SJSA1 (cell line): Measurements from ENCODE around the gene OCA2. TPM values are rescaled to one million over a fixed set of nuclear protein-coding genes. Genes with fewer than 3 reads are reported as not detected.

Source experiments
- DNase-seq, 2 experiments: peaks; one replicate each; pipeline ENCODE4 v3.0.0-alpha.2; 2015 to 2020; ENCODE audit warnings: low spot score in 2 of 2, low read depth in 1 of 2
- H3K27ac ChIP-seq: fragments of 250-450 bp; sonication (Bioruptor Pico); 2 replicates; pipeline ENCODE4 v1.5.1; 2020; ENCODE audit warnings: mild to moderate bottlenecking, moderate library complexity
- H3K27me3 ChIP-seq: fragments of 250-450 bp; sonication (Bioruptor Pico); replicated peaks from 2 replicates; pipeline ENCODE4 v1.5.1; 2020; ENCODE audit warnings: mild to moderate bottlenecking, moderate library complexity
- H3K36me3 ChIP-seq: fragments of 250-450 bp; sonication (Bioruptor Pico); 2 replicates; pipeline ENCODE4 v1.5.1; 2020; ENCODE audit warnings: mild to moderate bottlenecking
- H3K4me1 ChIP-seq: fragments of 250-450 bp; sonication (Bioruptor Pico); replicated peaks from 2 replicates; pipeline ENCODE4 v1.6.1; 2021; ENCODE audit warnings: mild to moderate bottlenecking
- H3K4me3 ChIP-seq: fragments of 250-450 bp; sonication (Bioruptor Pico); 2 replicates; pipeline ENCODE4 v1.5.1; 2020; ENCODE audit warnings: mild to moderate bottlenecking
- H3K9me3 ChIP-seq: fragments of 250-450 bp; sonication (Bioruptor Pico); replicated peaks from 2 replicates; pipeline ENCODE4 v1.5.1; 2020; ENCODE audit warnings: mild to moderate bottlenecking
- total RNA-seq: library from RNA; depleted of rRNA; stranded (reverse); fragments of >200 nt; shearing (Covaris generic); gene quantifications from 2 replicates; pipeline ENCODE4 v1.2.3, GENCODE V29; 2014

Gene OCA2
- total RNA-seq, 1 experiment from 2014 or later, result 0.11 TPM

- no peak overlapping the region for H3K27ac ChIP-seq
- no peaks in the 10 kb centered on the region for H3K27me3 ChIP-seq
- H3K9me3 ChIP-seq, result no peaks in the 10 kb centered on the region
- H3K4me3 ChIP-seq, result no peak overlapping the region
- DNase-seq, result no peak
- H3K36me3 ChIP-seq, result no peaks in the 10 kb centered on the region
- H3K4me1 ChIP-seq, result no peaks in the 10 kb centered on the region
These were observed 74.2 kb downstream of the OCA2 start for GRCh38 chr15:28024889-28025250.

- Histone ChIP-seq H3K27me3 (no peaks in the 10 kb centered on the region), H3K9me3 (no peaks in the 10 kb centered on the region), H3K4me3 (no peak overlapping the region), H3K36me3 (no peaks in the 10 kb centered on the region), H3K27ac (no peak overlapping the region), H3K4me1 (no peaks in the 10 kb centered on the region)
- no peak for DNase-seq
These were observed 74.9 kb downstream of the OCA2 start for GRCh38 chr15:28023933-28024888.

DNA sequence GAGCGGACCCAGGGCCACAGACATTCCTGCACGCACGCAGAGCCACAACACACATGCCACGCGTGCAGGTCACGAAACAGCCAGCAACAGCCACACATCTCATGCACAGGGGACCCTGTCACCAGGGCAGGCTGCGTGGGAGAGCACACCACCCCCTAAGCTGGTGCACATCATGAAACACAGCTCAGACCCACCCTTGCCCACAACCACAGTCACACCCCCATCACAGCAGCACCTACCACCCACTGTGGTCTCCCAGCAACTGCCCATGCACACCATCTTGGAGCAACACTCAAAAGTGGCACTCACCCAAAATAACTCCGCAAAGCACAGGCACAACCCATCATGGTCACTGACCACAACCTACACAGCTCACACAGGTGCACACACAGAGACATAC is 75.7 kb downstream of the OCA2 start:
- no peaks in the 10 kb centered on the region for H3K9me3 ChIP-seq
- H3K4me1 ChIP-seq, result no peaks in the 10 kb centered on the region
- no peaks in the 10 kb centered on the region for H3K36me3 ChIP-seq
- H3K4me3 ChIP-seq, result no peak overlapping the region
- H3K27ac ChIP-seq, result no peak overlapping the region
- no peaks in the 10 kb centered on the region for H3K27me3 ChIP-seq
- DNase-seq, result no peak

DNA sequence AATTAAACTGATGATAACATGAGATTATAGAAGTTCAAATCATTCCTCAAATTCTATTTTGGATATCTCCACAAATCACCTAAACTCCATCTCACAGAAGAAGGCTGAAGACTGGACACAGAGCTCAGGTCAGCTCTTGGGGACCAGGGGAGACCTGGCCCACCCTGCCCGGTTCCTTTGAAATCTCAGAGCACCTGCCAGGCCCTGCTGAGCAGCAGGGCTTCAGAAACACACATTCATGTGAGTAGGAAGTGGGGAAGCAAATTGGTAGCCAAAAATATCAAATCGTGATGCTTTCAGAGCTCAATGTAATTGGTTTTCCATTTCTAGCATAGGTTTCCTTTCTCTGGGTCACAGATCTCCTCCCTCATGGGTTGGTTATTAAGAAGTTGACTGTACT is 76.2 kb downstream of the OCA2 start:
- H3K4me1 ChIP-seq, result no peaks in the 10 kb centered on the region
- no peaks in the 10 kb centered on the region for H3K27me3 ChIP-seq
- H3K36me3 ChIP-seq, result no peaks in the 10 kb centered on the region
- DNase-seq, result no peak
- no peak overlapping the region for H3K27ac ChIP-seq
- H3K9me3 ChIP-seq, result no peaks in the 10 kb centered on the region
- H3K4me3 ChIP-seq, result no peak overlapping the region

DNA sequence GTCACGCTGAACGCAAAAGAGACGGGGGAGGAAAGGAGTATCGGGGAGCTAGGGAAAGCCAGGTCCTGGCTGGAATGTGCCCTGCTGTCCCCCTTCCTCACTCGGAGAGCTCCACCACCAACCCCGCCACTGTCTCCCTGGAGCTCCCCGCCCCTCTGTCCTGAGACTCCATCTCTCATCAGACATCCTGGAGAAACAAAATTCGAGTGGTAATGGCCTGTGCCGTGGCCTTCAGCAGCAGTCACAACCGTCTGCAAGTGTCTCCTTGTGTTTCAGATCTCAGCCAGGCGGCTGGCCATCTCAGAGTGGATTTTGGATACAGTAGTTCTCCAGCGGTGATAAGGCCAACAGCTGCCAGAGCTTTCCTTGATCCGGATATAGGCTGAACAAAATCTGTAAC is 76.9 kb downstream of the OCA2 start:
- no peaks in the 10 kb centered on the region for H3K36me3 ChIP-seq
- no peaks in the 10 kb centered on the region for H3K4me1 ChIP-seq
- no peaks in the 10 kb centered on the region for H3K27me3 ChIP-seq
- no peak overlapping the region for H3K27ac ChIP-seq
- H3K9me3 ChIP-seq, result no peaks in the 10 kb centered on the region
- no peak for DNase-seq
- H3K4me3 ChIP-seq, result no peak overlapping the region

GRCh38 chr15:28021281-28022039 is 77.7 kb downstream of the OCA2 start:
- H3K27me3 ChIP-seq, result no peaks in the 10 kb centered on the region
- peak; percentile 45 to 87 for DNase-seq

GRCh38 chr15:28020644-28021043 is 78.5 kb downstream of the OCA2 start:
- Histone ChIP-seq H3K36me3 (no peaks in the 10 kb centered on the region), H3K27me3 (no peaks in the 10 kb centered on the region), H3K4me3 (no peak overlapping the region), H3K27ac (no peak overlapping the region), H3K4me1 (no peaks in the 10 kb centered on the region), H3K9me3 (no peaks in the 10 kb centered on the region)
- no peak for DNase-seq

More at GRCh38 chr15:28021281-28022039, 77.7 kb downstream of the OCA2 start:
- H3K4me1 ChIP-seq, result no peaks in the 10 kb centered on the region
- H3K27ac ChIP-seq, result no peak overlapping the region
- no peaks in the 10 kb centered on the region for H3K36me3 ChIP-seq
- H3K4me3 ChIP-seq, result no peak overlapping the region
- no peaks in the 10 kb centered on the region for H3K9me3 ChIP-seq

DNA sequence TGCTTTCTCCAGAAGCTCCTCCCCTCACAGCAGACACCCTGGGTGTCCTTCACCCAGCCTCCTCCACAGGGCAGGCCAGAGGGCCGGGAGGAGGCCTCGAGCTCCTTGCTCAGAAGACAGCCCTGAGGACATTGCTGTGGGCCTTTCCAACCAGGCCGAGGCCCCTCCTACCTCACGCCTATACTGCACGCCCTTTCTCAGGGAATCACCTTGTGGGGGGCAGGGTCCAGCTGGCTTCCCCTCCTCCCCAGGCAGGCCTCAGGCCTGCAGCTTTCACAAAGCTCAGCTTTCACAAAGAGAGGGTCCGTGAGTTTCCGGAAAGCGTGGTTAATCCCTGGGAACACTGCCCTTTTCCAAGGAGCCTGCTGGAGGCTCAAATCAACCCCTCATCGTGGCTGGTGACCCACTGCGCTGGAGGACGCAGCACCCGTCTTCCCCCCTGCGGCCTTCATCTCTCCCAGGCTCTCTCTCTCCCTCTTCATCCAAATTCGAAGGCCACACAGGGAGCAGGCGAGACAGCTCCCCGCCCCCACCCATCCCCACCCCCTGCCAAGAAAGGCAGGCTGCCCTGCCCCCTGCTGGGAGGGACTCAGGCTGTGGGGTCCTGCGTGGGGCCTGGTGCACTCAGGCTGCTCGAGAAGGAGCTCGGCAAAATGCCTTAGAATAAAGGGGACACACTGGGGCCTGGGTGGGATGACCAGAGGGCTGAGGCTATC is 79.4 kb downstream of the OCA2 start:
- no peak overlapping the region for H3K27ac ChIP-seq
- no peaks in the 10 kb centered on the region for H3K27me3 ChIP-seq
- DNase-seq, result no peak
- no peak overlapping the region for H3K4me3 ChIP-seq
- no peaks in the 10 kb centered on the region for H3K36me3 ChIP-seq
- H3K4me1 ChIP-seq, result no peaks in the 10 kb centered on the region
- H3K9me3 ChIP-seq, result no peaks in the 10 kb centered on the region

DNA sequence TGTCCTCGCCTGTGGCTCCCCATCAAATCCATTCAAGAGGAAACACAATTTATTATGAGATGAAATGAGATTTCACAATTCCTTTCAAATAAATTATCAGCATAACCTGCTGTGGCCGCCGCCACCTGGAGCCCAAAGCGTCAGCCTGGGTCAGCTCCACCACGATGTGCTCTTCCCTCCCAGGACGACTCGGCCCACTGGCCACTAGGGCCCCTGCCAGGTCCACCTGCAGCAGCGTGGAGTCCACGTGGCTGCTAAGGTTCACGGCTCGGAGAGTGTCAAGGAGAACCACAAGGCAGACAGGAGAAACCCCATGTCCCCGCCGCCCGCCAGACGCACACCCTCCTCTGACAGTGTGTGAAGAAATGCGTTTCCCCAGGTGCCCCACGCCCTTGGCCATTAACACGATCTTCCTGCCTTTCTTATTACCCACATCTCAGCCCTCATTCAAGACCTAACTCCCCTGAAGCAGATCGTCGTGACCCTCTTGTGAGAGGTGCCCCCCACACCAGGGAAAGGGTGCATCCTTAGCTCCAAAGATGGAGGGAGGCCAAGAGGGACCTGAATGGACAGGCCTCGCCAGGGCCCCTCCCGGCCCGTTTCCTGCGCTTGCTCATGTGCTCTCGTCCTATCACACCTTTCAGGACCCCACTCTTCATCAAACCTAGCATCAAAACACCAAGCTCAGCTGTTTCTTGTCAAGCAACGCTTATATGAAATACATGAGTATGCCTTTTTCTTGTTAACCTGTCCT is 80.6 kb downstream of the OCA2 start:
- Histone ChIP-seq H3K27me3 (no peaks in the 10 kb centered on the region), H3K4me1 (no peaks in the 10 kb centered on the region)

GRCh38 chr15:28017423-28017924 is 81.6 kb downstream of the OCA2 start:
- H3K27ac ChIP-seq, result no peak overlapping the region

More for the DNA sequence above, 80.6 kb downstream of the OCA2 start:
- H3K4me3 ChIP-seq, result no peak overlapping the region
- DNase-seq, result no peak
- H3K36me3 ChIP-seq, result no peaks in the 10 kb centered on the region
- H3K27ac ChIP-seq, result no peak overlapping the region
- H3K9me3 ChIP-seq, result no peaks in the 10 kb centered on the region

DNA sequence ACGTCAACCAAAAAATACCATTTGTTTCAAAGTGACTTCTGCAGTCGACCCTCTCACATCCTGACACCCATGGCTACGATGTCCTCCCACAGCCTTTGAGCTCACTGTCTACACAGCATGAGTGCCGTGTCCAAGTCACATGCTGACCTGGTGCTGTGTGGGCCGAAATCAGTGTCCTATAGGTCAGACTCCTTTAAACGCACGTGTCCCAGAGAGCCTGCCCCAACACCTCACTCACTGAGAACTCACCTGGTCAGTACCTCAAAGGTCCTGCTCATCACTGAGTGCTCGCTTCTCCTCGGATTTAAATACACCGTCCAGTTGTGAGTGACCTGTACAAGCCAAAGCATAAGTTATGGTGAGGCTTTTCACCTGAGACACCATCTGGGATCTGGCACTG is 83.3 kb downstream of the OCA2 start:
- H3K4me1 ChIP-seq, result no peaks in the 10 kb centered on the region
- no peaks in the 10 kb centered on the region for H3K36me3 ChIP-seq
- H3K27ac ChIP-seq, result no peak overlapping the region
- no peaks in the 10 kb centered on the region for H3K9me3 ChIP-seq
- no peaks in the 10 kb centered on the region for H3K27me3 ChIP-seq
- H3K4me3 ChIP-seq, result no peak overlapping the region
- no peak for DNase-seq

More at GRCh38 chr15:28017423-28017924, 81.6 kb downstream of the OCA2 start:
- H3K27me3 ChIP-seq, result no peaks in the 10 kb centered on the region
- H3K4me3 ChIP-seq, result no peak overlapping the region
- no peak for DNase-seq
- H3K4me1 ChIP-seq, result no peaks in the 10 kb centered on the region
- H3K36me3 ChIP-seq, result no peaks in the 10 kb centered on the region
- no peaks in the 10 kb centered on the region for H3K9me3 ChIP-seq

GRCh38 chr15:28014623-28015200 is 84.4 kb downstream of the OCA2 start:
- Histone ChIP-seq H3K36me3 (no peaks in the 10 kb centered on the region), H3K9me3 (no peaks in the 10 kb centered on the region), H3K27ac (no peak overlapping the region), H3K4me1 (no peaks in the 10 kb centered on the region), H3K27me3 (no peaks in the 10 kb centered on the region), H3K4me3 (no peak overlapping the region)
- no peak for DNase-seq

- Histone ChIP-seq H3K4me1 (no peaks in the 10 kb centered on the region), H3K9me3 (no peaks in the 10 kb centered on the region), H3K36me3 (no peaks in the 10 kb centered on the region), H3K27me3 (no peaks in the 10 kb centered on the region), H3K27ac (no peak overlapping the region), H3K4me3 (no peak overlapping the region)
- no peak for DNase-seq
These were observed 85.1 kb downstream of the OCA2 start for GRCh38 chr15:28013976-28014375.
